SK-N-SH (cell line): ENCODE measurements around the gene CCDC57. TPM values are rescaled to one million over a fixed set of nuclear protein-coding genes. Genes with fewer than 3 reads are reported as not detected.

Source experiments
- CTCF ChIA-PET: fragments of 300-600, 350-600 bp; formaldehyde crosslinking; extraction: SDS; loops from one replicate; lab custom pipeline; 2021; lab: Yijun Ruan, JAX
- POLR2A ChIA-PET: fragments of 350-600 bp; sonication (Branson Sonifier 250); formaldehyde crosslinking; extraction: SDS; loops from one replicate; lab custom pipeline; 2020; ENCODE audit warnings: antibody characterized with exemption, inconsistent platforms; lab: Yijun Ruan, JAX
- DNase-seq: peaks from one replicate; pipeline ENCODE4 v3.0.0; 2012
- H2AFZ ChIP-seq: fragments of 200-600 bp; sonication (generic); 2 replicates; pipeline ENCODE4 v1.8.1; 2016; ENCODE audit warnings: antibody characterized with exemption, mild to moderate bottlenecking, low read depth
- H3F3A ChIP-seq: fragments of 200-600 bp; sonication (generic); replicated peaks from 2 replicates; pipeline ENCODE3; 2016; ENCODE audit warnings: antibody characterized with exemption, mild to moderate bottlenecking; ENCODE audit not compliant: insufficient read depth
- H3K27ac ChIP-seq, 2 experiments: fragments of 200-500 bp in 1 of 2; fragments of 200-600 bp in 1 of 2; sonication (Bioruptor generic) in 1 of 2; sonication (generic), shearing (Covaris generic) in 1 of 2; 2 replicates each; pipeline versions ENCODE4 v1.5.1 to v1.6.1; 2014 to 2016; ENCODE audit warnings: low read depth in 2 of 2, inconsistent platforms in 1 of 2, low read length in 1 of 2, mild to moderate bottlenecking in 1 of 2, mixed read lengths in 1 of 2
- H3K27me3 ChIP-seq: fragments of 200-600 bp; sonication (generic), shearing (Covaris generic); 2 replicates; pipeline ENCODE4 v1.6.1; 2016; ENCODE audit warnings: mixed run types; ENCODE audit not compliant: insufficient read depth
- H3K36me3 ChIP-seq, 2 experiments: fragments of 200-500 bp in 1 of 2; fragments of 200-600 bp in 1 of 2; sonication (Bioruptor generic) in 1 of 2; sonication (generic) in 1 of 2; replicated peaks in 1 of 2; 2 replicates each; pipeline versions ENCODE3 to v1.5.1; 2014 to 2016; ENCODE audit warnings: low read length in 1 of 2, mild to moderate bottlenecking in 1 of 2; ENCODE audit not compliant: insufficient read depth in 2 of 2, control insufficient read depth in 1 of 2
- H3K4me1 ChIP-seq, 2 experiments: fragments of 200-500 bp in 1 of 2; fragments of 200-600 bp in 1 of 2; sonication (Bioruptor generic) in 1 of 2; sonication (generic), shearing (Covaris generic) in 1 of 2; 2 replicates each; pipeline versions ENCODE4 v1.5.1 to v1.6.1; 2014 to 2016; ENCODE audit warnings: low read depth in 1 of 2, low read length in 1 of 2, mixed run types in 1 of 2; ENCODE audit not compliant: insufficient read depth in 2 of 2, control insufficient read depth in 1 of 2
- H3K4me2 ChIP-seq: fragments of 200-600 bp; sonication (generic), shearing (Covaris generic); 2 replicates; pipeline ENCODE4 v1.6.1; 2017; ENCODE audit warnings: mixed run types
- H3K4me3 ChIP-seq, 2 experiments: fragments of 200-500 bp in 1 of 2; fragments of 200-600 bp in 1 of 2; sonication (Bioruptor generic) in 1 of 2; sonication (generic), shearing (Covaris generic) in 1 of 2; 2 replicates each; pipeline versions ENCODE4 v1.5.1 to v1.8.1; 2014 to 2016; ENCODE audit warnings: low read depth in 2 of 2, inconsistent platforms in 1 of 2, low read length in 1 of 2, mild to moderate bottlenecking in 1 of 2, mixed read lengths in 1 of 2, moderate library complexity in 1 of 2
- H3K79me2 ChIP-seq: fragments of 200-600 bp; sonication (generic); 2 replicates; pipeline ENCODE4 v1.8.1; 2017; ENCODE audit warnings: mild to moderate bottlenecking; ENCODE audit not compliant: insufficient read depth
- H3K9ac ChIP-seq: fragments of 200-600 bp; sonication (generic); 2 replicates; pipeline ENCODE4 v1.6.1; 2017; ENCODE audit warnings: mixed run types
- H3K9me2 ChIP-seq: fragments of 200-600 bp; sonication (generic); 2 replicates; pipeline ENCODE4 v1.6.1; 2017; ENCODE audit warnings: mixed run types
- H3K9me3 ChIP-seq: fragments of 200-600 bp; sonication (generic); 2 replicates; pipeline ENCODE4 v1.6.1; 2017; ENCODE audit warnings: mixed run types, mild to moderate bottlenecking, moderate library complexity
- H4K20me1 ChIP-seq: fragments of 200-600 bp; sonication (generic); 2 replicates; pipeline ENCODE4 v1.6.1; 2017; ENCODE audit warnings: mild to moderate bottlenecking, mixed run types; ENCODE audit not compliant: insufficient read depth
- CHD2 ChIP-seq: fragments of 150-350 bp; IDR thresholded peaks from 2 replicates; pipeline ENCODE4 v1.6.1; 2018; ENCODE audit warnings: low read length; ENCODE audit not compliant: partially characterized antibody
- CTCF ChIP-seq: fragments of 200-600 bp; sonication (generic); IDR thresholded peaks from 2 replicates; pipeline ENCODE4 v1.6.1; 2017; ENCODE audit warnings: antibody characterized with exemption, mild to moderate bottlenecking, moderate library complexity
- EZH2phosphoT487 ChIP-seq: fragments of 200-600 bp; sonication (generic); IDR thresholded peaks from 2 replicates; pipeline ENCODE4 v1.6.1; 2017; ENCODE audit warnings: low read depth, mixed run types, mild to moderate bottlenecking, antibody characterized with exemption, moderate library complexity, borderline replicate concordance
- IRF3 ChIP-seq: fragments of 150-350 bp; IDR thresholded peaks from 2 replicates; pipeline ENCODE4 v1.6.1; 2016; ENCODE audit warnings: mild to moderate bottlenecking, low read depth, low read length
- MEF2A ChIP-seq: IDR thresholded peaks from 2 replicates; pipeline ENCODE4 v1.4.0; 2012; ENCODE audit warnings: low read depth, borderline replicate concordance
- MXI1 ChIP-seq: IDR thresholded peaks from 2 replicates; pipeline ENCODE4 v1.6.1; 2012; ENCODE audit warnings: mild to moderate bottlenecking, low read depth, low read length, improper control_type of control experiment
- NFIC ChIP-seq: IDR thresholded peaks from 2 replicates; pipeline ENCODE4 v1.4.0; 2012; ENCODE audit warnings: borderline replicate concordance
- RCOR1 ChIP-seq: fragments of 150-350 bp; IDR thresholded peaks from 2 replicates; pipeline ENCODE4 v1.6.1; 2017; ENCODE audit warnings: antibody characterized with exemption, low read length
- RXRA ChIP-seq: IDR thresholded peaks from 2 replicates; pipeline ENCODE4 v1.4.0; 2012; ENCODE audit warnings: low read depth, mild to moderate bottlenecking, borderline replicate concordance
- SIN3A ChIP-seq: IDR thresholded peaks from 2 replicates; pipeline ENCODE4 v1.6.1; 2012; ENCODE audit warnings: low read depth, mild to moderate bottlenecking, low read length, moderate library complexity, borderline replicate concordance
- TCF12 ChIP-seq: IDR thresholded peaks from 2 replicates; pipeline ENCODE4 v1.4.0; 2012
- TEAD4 ChIP-seq: IDR thresholded peaks from 2 replicates; pipeline ENCODE4 v1.4.0; 2012; ENCODE audit warnings: mild to moderate bottlenecking, borderline replicate concordance; ENCODE audit not compliant: insufficient read depth
- USF1 ChIP-seq: IDR thresholded peaks from 2 replicates; pipeline ENCODE4 v1.4.0; 2012; ENCODE audit warnings: low read depth, borderline replicate concordance
- WGBS: methylation state at CpG from one replicate; pipeline ENCODE4 v1.1.6; 2017; ENCODE audit warnings: low lambda C conversion rate; 5-methylcytosine and 5-hydroxymethylcytosine counted together
- polyA plus RNA-seq, 3 experiments: library from polyadenylated mRNA; depleted of rRNA; stranded (reverse); fragments of >200 nt; gene quantifications; 2 replicates each; pipeline ENCODE4 v1.2.3, GENCODE V29; 2012
- TF ChIP-seq, protein P1 (sequence below): IDR thresholded peaks from 2 replicates; pipeline ENCODE4 v1.4.0; 2012; ENCODE audit warnings: low read depth, borderline replicate concordance

Gene CCDC57
- polyA plus RNA-seq, 1 of the 3 experiments (the other 2 are of a cell fraction), result 68.6 TPM

GRCh38 chr17:82223517-82223916, 10.9 kb upstream of the CCDC57 start:
- Histone ChIP-seq H3K36me3 (no peaks in the 10 kb centered on the region), H3K27ac (no peak overlapping the region), H3K9me2 (no peaks in the 10 kb centered on the region), H3K4me3 (no peak overlapping the region), H4K20me1 (no peaks in the 10 kb centered on the region), H3K9me3 (no peaks in the 10 kb centered on the region), H2AFZ (no peak overlapping the region), H3K4me2 (no peak overlapping the region), H3K4me1 (peaks cover 0 to 5% of the 10 kb centered on the region in 2 experiments; a peak in 2 of 4 replicates), H3K9ac (no peak overlapping the region), H3K27me3 (no peaks in the 10 kb centered on the region), H3K79me2 (peaks cover 22% of the 10 kb centered on the region; the same call in 1 of the 2 replicates), H3F3A (peaks cover 9% of the 10 kb centered on the region)
- 70% methylated on average over 5 of the region's 5 CpGs for WGBS
- peak; percentile 15 for DNase-seq
- ChIA-PET CTCF (interaction anchor here (1.0 kb wide), 1 partner anchor 17 kb away, joined by 5 read pairs; no protein-coding TSS in a partner anchor), POLR2A (no interaction called here)
- TF ChIP-seq MXI1 (no peak), EZH2phosphoT487 (no peak), TEAD4 (no peak), CHD2 (no peak), TCF12 (no peak), SIN3A (no peak), RCOR1 (no peak), IRF3 (no peak), USF1 (no peak), MEF2A (no peak), CTCF (no peak), RXRA (no peak), NFIC (no peak)
- TF ChIP-seq, protein P1, sequence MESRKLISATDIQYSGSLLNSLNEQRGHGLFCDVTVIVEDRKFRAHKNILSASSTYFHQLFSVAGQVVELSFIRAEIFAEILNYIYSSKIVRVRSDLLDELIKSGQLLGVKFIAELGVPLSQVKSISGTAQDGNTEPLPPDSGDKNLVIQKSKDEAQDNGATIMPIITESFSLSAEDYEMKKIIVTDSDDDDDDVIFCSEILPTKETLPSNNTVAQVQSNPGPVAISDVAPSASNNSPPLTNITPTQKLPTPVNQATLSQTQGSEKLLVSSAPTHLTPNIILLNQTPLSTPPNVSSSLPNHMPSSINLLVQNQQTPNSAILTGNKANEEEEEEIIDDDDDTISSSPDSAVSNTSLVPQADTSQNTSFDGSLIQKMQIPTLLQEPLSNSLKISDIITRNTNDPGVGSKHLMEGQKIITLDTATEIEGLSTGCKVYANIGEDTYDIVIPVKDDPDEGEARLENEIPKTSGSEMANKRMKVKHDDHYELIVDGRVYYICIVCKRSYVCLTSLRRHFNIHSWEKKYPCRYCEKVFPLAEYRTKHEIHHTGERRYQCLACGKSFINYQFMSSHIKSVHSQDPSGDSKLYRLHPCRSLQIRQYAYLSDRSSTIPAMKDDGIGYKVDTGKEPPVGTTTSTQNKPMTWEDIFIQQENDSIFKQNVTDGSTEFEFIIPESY, result no peak
